GOT3 (cell line): ENCODE measurements around the gene CCDC127.

Source experiments
- DNase-seq: peaks from one replicate; lab custom pipeline; 2025; ENCODE audit warnings: mixed read lengths; lab: John Stamatoyannopoulos, UW

Gene CCDC127

DNA sequence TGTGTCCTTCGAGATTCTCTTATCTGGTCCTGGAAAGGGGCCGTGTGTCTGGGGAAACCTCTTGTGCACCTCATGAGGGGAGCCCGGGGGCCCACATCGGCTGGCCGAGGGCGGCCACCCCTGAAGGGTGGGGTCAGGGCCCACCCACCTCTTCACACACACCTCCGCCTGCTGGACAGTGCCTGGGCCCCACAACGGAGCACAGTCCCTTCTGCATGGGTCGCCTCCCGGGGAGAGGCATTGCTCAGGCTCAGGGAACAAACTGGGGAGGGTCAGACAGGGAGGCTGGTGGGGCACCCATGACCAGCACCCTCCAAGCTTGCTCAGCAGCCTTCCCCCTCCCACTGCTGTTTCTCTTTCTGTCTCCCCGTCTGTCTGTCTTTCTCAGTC lies 28.0 kb downstream of the CCDC127 start:
- no peak for DNase-seq

DNA sequence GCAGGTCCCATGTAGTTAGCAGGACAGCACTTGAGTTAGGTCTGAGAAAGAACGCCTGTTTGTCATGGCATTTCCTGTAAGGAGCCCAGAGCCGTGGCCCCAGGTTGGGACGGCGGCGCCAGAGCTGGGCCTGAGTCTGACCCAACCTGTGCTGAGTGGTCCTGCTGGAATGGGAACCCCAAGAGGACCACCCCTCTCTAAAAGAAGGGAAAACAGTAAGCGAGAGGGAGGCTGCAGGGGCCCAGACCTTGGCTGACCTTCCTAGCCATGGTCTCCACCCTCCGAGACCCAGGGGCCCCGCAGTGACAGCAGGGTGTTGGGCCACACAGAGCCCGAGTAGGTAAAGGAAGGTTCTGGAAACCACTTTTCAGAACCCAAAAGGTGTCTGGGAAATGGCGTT lies 28.5 kb downstream of the CCDC127 start:
- DNase-seq = no peak

DNA sequence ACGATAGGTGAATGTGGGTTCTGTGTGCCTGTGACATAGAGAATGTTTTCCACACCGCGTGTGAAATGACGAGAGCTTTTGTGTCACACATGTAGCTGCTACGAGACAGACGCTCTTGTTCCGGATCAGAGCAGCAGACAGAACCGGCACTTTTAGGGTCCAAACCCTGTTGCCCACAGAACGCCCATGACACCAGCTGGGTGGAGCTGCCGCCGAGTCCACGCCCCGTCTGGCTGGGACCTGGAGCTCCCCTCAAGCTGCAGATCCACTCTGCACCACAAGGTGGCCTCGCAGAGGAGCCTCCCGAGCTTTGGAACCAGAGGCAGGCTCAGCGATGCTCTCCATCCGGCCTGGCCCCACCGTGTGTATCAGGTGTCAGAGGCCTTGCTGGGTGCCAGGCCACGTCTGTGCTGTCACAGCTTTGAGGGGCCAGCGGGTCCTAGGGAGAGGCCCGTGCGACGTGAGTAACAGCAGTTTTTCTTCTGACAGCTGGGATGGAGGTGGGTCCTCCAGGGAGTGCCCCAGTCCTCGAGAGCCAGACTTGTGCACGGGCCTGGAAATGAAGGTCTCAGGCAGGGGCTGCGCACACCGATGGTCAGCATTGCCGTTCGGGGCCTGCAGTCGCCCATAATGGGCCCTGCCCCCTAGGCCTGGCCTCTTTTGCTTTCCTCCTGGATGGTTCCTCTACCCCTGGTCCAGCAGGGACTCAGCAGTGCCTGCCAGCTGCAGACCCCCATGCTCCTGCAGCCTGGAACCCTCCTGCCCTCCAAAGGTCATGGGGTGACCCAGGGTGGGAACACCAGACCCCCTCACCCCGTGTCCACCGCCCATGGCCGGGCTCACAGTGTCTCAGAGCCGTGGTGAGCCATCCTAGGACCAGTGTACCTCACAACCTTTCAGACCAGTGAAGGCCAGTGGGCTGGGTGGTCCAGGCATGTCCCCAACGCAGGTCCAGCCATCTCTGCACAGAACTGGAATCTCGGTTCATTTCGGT lies 29.2 kb downstream of the CCDC127 start:
- peak; percentile 47 for DNase-seq

DNA sequence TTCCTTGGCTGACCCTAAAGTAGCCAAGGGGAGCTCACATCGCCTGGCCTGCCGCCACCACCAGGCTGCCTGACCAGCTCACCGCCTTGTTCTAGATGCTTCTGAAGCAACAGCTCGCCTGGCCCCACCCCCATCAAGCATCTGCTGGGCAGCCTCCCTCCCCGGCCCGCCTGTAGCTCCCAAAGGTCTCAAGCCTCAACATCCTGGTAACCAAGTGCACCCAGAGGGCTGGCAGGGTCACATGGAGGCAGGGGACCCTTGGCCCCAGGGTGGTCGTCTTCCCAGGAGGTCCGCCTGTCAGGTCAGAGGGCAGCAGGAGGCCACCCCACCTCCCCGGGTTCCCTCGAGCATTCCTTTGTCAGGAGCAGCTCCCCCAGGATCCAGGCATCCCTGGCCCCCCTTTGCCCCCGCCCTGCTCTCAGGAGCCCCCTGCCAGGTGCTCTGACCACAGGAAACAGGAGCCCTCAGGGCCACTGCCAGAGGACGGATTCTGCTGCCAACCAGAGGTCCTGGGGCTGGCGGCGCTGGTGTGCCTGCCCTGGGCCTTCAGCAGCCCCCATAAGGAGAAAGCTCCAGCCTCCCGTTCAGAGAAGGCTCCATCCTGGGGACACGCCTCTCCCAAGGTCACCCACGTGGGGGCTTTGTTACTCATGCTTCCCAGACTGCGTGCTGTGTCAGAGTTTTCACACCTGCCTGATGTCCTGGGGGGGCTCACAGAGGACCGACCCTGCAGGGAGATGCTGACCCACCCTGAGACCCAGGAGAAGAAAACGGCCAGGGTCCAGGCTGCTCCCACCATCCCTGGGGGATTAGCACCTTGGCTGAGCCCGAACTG lies 30.1 kb downstream of the CCDC127 start:
- DNase-seq = no peak

DNA sequence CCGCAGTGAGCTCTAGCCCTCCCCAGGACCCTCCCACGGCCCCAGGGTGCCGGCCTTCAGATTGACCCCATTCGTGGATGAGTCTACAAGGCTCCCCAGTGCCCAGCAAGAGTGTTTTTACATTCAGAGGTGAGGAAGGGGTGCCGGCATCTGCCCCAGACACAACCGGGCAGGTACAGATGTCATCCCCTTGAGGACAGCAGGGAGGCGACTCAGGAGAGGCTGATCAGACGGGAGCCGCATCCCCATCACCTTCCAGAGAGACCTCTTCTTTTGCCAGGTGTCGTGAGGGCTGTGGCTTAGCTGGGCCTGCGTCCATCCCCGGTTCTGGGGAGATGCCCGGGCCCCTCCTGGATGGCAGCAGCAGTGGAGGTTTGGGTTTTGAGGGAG lies 30.9 kb downstream of the CCDC127 start:
- DNase-seq = no peak

DNA sequence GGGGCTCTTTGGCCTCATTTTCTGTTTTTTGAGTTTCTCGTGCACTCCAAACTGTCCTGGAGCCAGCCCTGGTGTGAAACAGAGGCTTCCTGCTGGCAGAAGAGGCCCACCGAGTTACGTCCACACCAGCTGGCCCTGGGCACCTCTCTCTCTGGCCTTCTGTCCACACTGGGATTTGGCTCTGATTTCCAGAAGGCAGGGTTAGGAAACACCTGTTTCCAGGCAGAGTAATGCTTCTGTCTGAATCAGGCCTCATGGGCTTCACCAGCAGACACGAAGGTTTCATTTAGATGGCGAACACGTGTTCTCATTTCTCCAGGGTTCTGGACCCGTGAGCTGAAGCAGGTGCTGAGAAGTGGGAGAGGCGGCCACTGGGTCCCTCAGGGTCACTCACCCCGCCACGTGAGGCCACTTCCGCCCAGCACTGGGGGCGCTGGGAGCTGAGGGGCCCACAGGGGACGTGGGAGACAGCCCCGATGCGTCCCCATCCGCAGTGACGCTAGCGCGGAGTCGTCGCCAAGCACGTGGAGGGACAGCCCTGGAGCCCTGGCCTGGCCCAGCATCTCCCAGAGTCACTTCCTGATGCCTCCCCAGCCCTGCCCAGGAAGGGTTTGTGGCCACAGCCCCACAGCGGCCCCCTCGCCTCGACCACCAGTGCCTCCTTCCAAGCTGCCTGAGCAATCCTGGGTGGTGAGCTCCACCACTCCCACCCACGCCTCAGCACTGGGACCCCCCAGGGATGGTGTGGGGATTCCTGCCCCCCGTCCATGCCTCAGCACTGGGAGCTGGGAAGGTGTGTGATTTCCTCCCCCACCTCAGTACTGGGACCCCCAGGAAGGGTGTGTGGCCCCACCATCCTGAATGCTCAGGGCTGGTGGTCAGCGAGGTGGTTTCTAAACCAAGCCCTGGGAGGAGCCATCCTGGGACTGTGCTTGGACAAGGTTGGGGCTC lies 31.6 kb downstream of the CCDC127 start:
- DNase-seq = no peak

DNA sequence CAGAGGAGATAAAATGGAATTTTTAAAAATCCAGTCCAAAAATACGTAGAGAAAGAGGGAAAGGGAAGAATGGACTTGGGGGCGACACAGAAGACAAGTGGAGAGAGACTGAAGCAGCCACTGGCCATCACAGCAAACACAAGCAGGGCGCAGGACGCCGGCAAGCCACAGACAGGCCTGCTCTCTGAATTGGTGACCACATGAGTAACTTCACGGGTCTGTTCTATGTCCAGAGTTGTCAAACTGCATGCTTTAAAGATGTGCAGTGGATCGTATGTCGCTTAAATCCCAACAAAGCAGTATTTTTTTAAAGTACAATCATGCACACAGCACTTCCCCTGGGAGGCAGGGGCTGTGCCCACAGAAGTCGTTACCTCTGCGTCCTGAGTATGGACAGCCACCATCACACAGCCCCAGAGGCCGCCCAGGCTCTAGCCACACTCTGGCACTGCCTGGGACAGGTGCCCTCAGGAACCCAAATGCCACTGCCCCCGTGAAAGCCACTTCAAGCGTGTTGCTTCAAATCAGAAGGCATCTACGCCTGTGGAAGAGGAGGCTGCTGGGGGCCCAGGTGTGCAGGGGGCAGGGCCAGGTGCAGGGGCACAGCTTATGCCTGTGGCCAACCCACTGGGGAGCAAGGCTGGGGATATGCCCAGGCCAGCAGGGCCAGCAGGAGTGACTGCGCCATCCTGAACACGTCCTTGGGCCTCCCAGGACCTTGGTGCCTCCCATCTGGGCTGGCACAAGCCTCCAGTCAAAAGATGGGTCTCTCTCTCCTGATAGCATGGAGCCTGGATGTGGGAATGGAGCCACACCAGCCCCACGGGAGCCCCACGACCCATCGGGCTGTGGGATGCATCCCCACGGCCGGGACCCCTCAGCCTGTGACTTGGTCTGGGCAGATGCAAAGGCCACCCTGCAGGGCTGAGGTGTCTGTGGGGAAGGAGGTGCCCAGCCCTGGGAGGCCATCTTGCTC lies 32.6 kb downstream of the CCDC127 start:
- no peak for DNase-seq

DNA sequence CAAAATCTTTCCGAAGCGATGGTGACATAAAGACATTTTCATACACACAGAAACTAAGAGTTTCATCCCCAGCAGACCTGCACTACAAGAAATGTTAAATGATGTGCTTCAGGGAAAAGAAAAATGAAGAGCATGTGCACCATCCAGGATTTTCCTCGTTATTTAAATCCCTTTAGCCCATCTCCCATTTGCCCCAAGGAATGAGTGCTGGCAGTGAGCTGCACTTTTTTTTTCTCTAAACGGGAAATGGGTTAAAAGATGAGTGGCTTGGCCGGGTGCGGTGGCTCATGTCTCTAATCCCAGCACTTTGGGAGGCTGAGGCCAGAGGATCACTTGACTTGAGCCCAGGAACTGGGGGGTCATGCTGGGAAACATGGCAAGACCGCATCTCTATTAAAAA lies 33.5 kb downstream of the CCDC127 start:
- no peak for DNase-seq

DNA sequence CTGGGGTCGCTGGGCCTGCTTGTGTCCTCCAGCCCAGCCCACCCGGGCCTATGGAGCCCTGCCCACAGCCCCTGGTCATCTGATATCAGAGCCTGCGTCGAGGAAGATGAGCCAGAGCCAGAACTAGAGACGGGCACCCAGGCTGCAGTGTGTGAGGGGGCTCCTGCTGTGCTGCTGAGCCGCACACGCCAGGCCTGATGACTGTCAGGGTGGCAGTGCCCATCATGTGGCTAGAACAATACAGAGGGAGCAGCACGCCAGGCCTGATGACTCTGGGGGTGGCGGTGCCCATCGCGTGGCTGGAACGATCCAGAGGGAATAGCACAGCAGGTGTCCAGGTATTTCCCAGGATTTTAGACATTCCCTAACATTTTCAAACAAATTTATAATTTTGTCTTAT lies 35.8 kb downstream of the CCDC127 start:
- no peak for DNase-seq

DNA sequence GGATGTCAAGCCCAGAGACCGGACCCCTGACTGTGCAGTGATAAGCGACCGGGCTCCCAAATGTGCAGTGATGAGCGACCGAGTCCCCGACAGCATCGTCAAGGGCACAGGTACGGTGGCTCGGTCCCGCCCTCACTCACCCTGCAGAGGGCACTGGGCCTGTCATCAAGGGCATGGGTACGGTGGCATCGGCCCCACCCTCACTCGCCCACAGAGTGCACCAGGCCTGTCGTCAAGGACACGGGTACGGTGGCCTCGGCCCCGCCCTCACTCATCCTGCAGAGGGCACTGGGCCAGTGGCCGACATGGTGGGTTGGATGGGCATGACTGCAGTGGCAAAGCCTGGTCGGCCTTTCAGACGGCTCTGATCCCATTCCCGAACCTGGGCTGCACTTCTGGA lies 36.4 kb downstream of the CCDC127 start:
- no peak for DNase-seq

DNA sequence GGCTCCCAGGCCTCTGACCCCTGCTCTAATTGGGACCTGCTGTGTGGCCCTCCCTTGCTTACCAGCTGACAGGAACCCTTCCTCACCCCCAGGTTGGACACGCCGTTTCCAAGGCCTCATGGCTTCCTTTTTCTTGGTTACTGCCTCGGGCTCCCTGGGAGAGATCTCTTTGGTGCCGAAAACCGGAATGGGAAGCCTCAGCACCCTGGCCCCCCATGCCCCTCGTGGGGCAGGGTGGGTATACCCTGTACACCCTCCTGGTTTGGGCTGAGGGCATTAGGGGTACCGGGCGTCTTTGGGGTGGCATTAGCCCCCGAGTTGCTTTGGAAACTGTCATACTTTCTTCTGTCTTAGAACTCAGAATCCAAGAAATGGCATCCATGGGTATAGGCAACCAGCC lies 36.8 kb downstream of the CCDC127 start:
- no peak for DNase-seq

DNA sequence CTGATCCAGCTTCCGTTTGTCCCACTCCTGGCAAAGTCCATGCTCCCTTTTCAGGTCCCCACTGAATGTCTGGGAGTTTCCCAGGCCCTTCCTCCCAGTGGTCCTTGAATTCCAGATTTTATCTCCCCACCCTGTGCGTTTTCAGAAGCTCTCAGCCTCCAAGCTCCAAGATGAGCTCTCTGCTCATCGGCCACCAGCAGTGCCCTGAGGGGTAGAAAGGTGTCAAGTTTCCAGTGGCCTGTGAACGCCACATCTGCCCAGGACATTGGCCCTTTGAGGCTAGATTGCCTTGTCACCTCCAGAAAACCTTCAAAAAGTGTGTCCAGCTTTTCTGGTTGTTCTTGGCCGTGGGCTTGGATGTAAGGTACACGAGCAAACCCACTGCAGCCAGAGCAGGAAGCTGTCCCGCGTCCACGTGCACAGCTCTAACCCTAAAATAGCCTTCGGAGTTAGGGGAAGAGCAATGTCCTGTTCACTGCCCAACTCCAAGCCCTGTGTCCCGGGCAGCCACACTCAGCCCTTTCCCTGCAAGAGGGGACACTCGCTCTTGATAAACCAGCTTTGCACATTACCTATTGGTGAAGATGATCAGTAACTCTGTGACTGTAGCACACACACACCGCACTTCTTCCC lies 37.6 kb downstream of the CCDC127 start:
- DNase-seq = no peak

DNA sequence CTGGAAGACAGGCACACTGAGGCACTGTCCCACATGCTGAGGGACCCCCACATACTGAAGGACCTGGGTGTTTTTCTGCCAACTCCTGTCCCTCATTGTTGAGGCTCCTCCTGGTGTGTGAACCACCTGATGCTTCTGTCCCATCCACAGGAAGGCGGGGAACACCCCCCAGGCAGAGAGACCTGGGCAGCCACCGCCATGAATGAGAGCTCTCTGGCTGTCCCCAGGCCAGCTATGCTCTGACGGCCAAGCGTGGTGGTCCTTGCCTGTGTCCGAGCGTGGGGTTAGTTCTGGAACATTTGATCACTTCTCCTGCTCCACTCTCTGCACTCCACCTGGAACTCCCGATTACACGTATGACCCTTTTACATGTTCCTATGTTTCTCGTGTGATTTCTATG lies 38.6 kb downstream of the CCDC127 start:
- no peak for DNase-seq

DNA sequence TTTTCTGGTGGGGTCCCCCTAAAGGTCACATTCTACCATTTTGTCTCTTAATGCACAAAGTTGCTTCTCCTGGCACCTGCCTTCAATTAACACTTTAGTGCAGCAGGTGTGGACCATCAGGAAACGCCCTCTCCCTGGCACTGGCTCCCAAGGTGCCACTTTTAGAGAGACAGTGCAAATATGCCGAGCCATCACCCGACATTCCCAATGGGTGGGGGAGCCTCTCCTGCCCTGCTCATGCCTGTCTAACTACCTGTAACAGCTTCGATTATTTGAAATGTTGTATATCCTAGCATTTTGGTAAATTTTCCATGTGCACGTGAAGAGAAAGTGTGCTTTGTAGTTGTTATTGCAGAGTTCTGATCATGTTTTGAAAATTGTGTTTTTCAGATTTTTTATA lies 39.8 kb downstream of the CCDC127 start:
- no peak for DNase-seq

DNA sequence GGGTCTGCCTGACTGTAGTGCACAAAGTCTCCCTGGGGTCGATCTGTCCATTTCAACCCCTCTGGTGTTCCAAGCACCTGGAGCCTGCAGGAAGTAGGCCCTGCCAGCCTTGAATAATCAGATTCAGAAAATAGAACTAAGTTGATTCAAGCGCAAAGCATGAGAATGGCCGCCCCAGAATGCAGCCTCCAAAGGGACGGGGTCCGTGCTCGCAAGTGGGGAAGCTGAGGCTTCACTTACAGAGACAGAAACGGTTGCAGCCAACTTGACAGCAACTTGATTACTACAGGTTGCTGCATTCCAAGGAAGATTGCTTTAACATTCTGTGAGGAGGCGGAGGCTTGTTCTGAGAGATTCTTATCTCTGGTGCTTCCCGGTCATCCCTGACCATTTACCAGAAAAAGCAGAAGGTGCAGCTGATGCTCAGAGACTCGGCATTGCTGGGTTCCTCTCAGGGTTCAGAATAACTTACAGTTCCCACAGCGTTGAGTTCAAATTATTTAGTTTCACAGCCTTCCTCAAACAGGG lies 41.6 kb downstream of the CCDC127 start:
- no peak for DNase-seq

DNA sequence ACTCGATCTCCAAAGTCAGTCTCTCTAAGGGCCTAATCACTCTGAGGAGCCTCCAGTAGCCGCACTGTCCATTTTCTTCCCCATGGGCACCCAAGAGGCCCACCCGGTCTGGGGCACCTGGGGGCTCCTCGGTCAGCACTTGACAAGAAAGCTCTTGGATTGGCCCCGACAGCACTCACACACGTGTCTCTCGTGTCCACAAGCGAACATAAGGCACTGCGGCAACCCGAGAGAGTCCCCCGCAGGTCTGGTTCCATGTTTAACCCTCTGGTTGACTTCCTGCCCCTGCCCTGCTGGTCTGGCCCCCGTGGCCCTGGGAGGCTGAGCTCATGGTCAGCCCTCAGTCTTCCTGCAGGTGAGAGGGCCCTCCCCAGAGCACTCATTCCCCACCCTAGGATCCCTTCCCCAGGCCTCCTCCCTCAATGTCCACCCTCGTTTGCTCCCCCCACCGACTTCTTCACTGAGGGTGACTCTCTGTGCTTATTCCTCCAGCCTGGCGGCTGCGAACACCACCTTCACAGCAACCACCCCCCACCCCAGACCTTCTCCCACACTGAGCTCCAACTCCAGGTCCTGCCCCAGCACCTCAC lies 43.0 kb downstream of the CCDC127 start:
- no peak for DNase-seq

DNA sequence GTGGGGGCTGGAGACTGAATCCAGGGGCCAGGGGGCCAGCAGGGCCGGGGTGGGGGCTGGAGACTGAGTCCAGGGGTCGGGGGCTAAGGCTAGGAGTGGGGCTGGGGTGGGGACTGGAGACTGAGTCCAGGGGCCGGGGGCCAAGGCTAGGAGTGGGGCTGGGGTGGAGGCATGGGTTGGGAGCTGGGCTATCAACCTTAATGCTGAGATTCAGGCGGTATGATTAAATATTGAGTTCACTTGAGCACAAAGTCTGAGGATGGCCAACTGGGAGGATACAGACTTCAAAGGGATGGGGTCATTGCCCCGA lies 43.7 kb downstream of the CCDC127 start:
- DNase-seq = no peak

DNA sequence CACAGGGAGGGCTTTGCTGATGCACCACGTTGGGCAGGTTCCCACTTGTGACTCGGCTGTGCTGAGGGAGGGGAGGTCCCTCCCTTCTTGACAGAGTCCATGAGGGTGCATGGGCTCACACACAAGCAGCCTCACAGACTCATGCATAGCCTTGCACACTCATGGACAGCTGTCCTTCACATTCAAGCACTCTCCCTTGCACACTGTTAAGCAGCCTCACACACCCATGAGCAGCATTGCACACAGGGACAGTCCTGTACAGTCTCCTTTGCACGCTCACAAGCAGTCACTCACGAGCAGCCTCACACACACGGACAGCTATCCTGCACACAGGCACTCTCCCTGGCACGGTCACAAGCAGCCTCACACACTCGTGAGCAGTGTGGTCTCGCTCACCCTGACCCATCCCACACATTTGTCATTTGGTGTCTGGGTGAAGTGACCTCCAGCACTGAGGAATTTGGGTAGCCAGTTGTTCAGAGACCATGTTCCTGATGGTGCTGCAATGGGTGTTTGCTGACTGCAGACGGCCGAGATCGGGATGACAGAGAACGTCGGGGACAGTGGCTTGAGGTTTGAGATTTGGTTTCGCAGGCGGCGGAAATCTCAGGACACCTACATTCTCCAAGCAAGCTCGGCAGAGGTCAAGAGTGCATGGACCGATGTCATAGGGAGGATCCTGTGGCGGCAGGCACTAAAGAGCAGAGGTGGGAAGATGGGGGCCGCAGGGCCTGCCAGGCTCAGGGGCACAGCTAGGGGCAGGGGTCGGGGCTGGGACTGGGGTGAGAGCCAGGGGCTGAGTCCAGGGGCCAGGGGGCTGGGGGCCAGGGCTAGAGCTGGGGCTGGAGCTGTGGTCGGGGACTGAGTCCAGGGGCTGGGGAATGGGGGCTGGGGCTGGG lies 44.3 kb downstream of the CCDC127 start:
- no peak for DNase-seq

DNA sequence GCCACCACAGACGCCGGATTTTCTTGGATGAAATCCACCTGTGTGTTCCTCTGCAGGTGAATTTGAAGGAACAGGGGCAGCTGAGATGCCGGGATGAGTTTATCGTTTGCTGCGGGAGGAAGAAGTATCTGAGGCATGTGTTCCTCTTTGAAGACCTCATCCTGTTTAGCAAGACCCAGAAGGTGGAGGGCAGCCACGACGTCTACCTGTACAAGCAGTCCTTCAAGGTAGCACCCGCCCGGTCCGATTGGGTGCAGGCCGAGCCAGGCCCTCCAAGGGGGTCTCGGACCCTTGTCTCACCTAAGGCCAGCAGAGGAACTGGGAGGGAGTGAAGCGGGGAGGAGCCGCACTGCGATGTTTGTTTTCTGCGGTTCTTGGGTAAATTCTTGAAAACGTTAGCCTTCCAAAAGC lies 45.1 kb downstream of the CCDC127 start:
- no peak for DNase-seq
